ENCODE data around the gene DAP.

The DAP gene

GRCh38 chr5:10761185-10761932 lies at the start of gene DAP:
DAP (minus strand) TSS chr5:10761234; CDS start chr5:10761068, 166 bp downstream.
- TF ChIP-seq EZH2phosphoT487 (conservative IDR thresholded peaks at IDR 0.05; ENCODE audit: low read length): no peak
- TF ChIP-seq CTCF (IDR thresholded peaks at IDR 0.05; ENCODE audit: insufficient read depth, low read length, poor library complexity, severe bottlenecking): no peak

GRCh38 chr5:10808347-10809226 lies 47.6 kb upstream of the DAP start:
- H3K9me2 ChIP-seq (replicated peaks; ENCODE audit: insufficient read depth, low read length): no peaks in the 10 kb centered on the region
- no peaks in the 10 kb centered on the region for H3K9me3 ChIP-seq (ENCODE audit: insufficient read depth, low read length)
- H3K4me2 ChIP-seq (ENCODE audit: low read depth, low read length, poor library complexity, severe bottlenecking): no peak overlapping the region
- no peak overlapping the region for H3K27ac ChIP-seq (ENCODE audit: low read depth, low read length)
- no peak overlapping the region for H3K9ac ChIP-seq (ENCODE audit: low read length)
- H4K20me1 ChIP-seq (ENCODE audit: low read depth, low read length): no peaks in the 10 kb centered on the region
- H3K79me2 ChIP-seq (ENCODE audit: insufficient read depth, low read length): no peaks in the 10 kb centered on the region
- no peaks in the 10 kb centered on the region for H3K27me3 ChIP-seq (ENCODE audit: low read length)
- no peaks in the 10 kb centered on the region for H3K36me3 ChIP-seq (ENCODE audit: low read length)
- H3K4me3 ChIP-seq (ENCODE audit: insufficient read depth, low read length, poor library complexity, severe bottlenecking): no peak overlapping the region
- H3F3A ChIP-seq (ENCODE audit: insufficient read depth): no peaks in the 10 kb centered on the region
- H2AFZ ChIP-seq (ENCODE audit: low read depth, low read length, severe bottlenecking): no peak overlapping the region
- no peak for TF ChIP-seq CTCF (IDR thresholded peaks at IDR 0.05; ENCODE audit: insufficient read depth, low read length, poor library complexity, severe bottlenecking)
- no peak for TF ChIP-seq EZH2phosphoT487 (conservative IDR thresholded peaks at IDR 0.05; ENCODE audit: low read length)

More at GRCh38 chr5:10761185-10761932, at the start of gene DAP:
- H3K9me3 ChIP-seq (ENCODE audit: insufficient read depth, low read length): no peaks in the 10 kb centered on the region
- peak within 1 kb of the TSS; percentile 28 for H2AFZ ChIP-seq (ENCODE audit: low read depth, low read length, severe bottlenecking)
- peak within 1 kb of the TSS; percentile 62 for H3K4me3 ChIP-seq (ENCODE audit: insufficient read depth, low read length, poor library complexity, severe bottlenecking)
- H4K20me1 ChIP-seq (ENCODE audit: low read depth, low read length): no peaks in the 10 kb centered on the region
- H3K4me2 ChIP-seq (ENCODE audit: low read depth, low read length, poor library complexity, severe bottlenecking): peak within 1 kb of the TSS; percentile 86
- no peaks in the 10 kb centered on the region for H3K9me2 ChIP-seq (replicated peaks; ENCODE audit: insufficient read depth, low read length)
- peak within 1 kb of the TSS; percentile 79 for H3K9ac ChIP-seq (ENCODE audit: low read length)
- H3K27me3 ChIP-seq (ENCODE audit: low read length): no peaks in the 10 kb centered on the region
- H3K27ac ChIP-seq (ENCODE audit: low read depth, low read length): peak within 1 kb of the TSS; percentile 84
- H3K79me2 ChIP-seq (ENCODE audit: insufficient read depth, low read length): peaks cover 42% of the 10 kb centered on the region
- H3K36me3 ChIP-seq (ENCODE audit: low read length): no peaks in the 10 kb centered on the region
- H3F3A ChIP-seq (ENCODE audit: insufficient read depth): peaks cover 19% of the 10 kb centered on the region

GRCh38 chr5:10801931-10802666 lies 41.1 kb upstream of the DAP start:
- TF ChIP-seq CTCF (IDR thresholded peaks at IDR 0.05; ENCODE audit: insufficient read depth, low read length, poor library complexity, severe bottlenecking): no peak
- TF ChIP-seq EZH2phosphoT487 (conservative IDR thresholded peaks at IDR 0.05; ENCODE audit: low read length): no peak
- no peak overlapping the region for H3K4me2 ChIP-seq (ENCODE audit: low read depth, low read length, poor library complexity, severe bottlenecking)
- H3K27me3 ChIP-seq (ENCODE audit: low read length): no peaks in the 10 kb centered on the region
- no peaks in the 10 kb centered on the region for H3K9me3 ChIP-seq (ENCODE audit: insufficient read depth, low read length)
- H3K27ac ChIP-seq (ENCODE audit: low read depth, low read length): no peak overlapping the region
- no peaks in the 10 kb centered on the region for H3K79me2 ChIP-seq (ENCODE audit: insufficient read depth, low read length)
- no peak overlapping the region for H3K9ac ChIP-seq (ENCODE audit: low read length)
- H3F3A ChIP-seq (ENCODE audit: insufficient read depth): no peaks in the 10 kb centered on the region
- no peaks in the 10 kb centered on the region for H3K9me2 ChIP-seq (replicated peaks; ENCODE audit: insufficient read depth, low read length)
- H3K4me3 ChIP-seq (ENCODE audit: insufficient read depth, low read length, poor library complexity, severe bottlenecking): no peak overlapping the region
- H3K36me3 ChIP-seq (ENCODE audit: low read length): no peaks in the 10 kb centered on the region
- H2AFZ ChIP-seq (ENCODE audit: low read depth, low read length, severe bottlenecking): no peak overlapping the region
- no peaks in the 10 kb centered on the region for H4K20me1 ChIP-seq (ENCODE audit: low read depth, low read length)

All from SU-DHL-6 (cell line).